Mammary epithelial cell (primary cell): ENCODE results near the gene RNPEP.

ENCODE experiments used
- EZH2 ChIP-seq: IDR thresholded peaks from 2 replicates; pipeline ENCODE4 v1.6.1; 2012; ENCODE audit warnings: low read length, inconsistent platforms, borderline replicate concordance
- TF ChIP-seq, protein P1 (sequence below), 2 donors: IDR thresholded peaks in 1 of 2; conservative IDR thresholded peaks in 1 of 2; 2 replicates each; pipeline ENCODE4 v1.5.1; 2011 to 2012; ENCODE audit warnings: inconsistent platforms in 2 of 2, low read length in 2 of 2, mild to moderate bottlenecking in 2 of 2, control low read depth in 1 of 2, low read depth in 1 of 2; ENCODE audit not compliant: insufficient read depth in 1 of 2; ENCODE audit errors: extremely low read depth in 1 of 2

DNA sequence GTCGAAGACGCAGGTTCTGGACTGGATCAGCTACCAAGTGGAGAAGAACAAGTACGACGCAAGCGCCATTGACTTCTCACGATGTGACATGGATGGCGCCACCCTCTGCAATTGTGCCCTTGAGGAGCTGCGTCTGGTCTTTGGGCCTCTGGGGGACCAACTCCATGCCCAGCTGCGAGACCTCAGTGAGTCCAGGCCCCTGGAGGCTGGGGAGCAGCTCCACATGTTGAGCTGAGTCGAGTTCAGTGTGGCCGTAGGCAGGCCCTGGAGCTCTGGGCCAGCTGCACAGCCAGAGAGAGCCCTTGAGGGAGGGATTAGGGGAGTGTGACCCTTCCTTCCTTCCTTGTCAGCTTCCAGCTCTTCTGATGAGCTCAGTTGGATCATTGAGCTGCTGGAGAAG, 29.5 kb downstream of the RNPEP start:
- TF ChIP-seq, protein P1, sequence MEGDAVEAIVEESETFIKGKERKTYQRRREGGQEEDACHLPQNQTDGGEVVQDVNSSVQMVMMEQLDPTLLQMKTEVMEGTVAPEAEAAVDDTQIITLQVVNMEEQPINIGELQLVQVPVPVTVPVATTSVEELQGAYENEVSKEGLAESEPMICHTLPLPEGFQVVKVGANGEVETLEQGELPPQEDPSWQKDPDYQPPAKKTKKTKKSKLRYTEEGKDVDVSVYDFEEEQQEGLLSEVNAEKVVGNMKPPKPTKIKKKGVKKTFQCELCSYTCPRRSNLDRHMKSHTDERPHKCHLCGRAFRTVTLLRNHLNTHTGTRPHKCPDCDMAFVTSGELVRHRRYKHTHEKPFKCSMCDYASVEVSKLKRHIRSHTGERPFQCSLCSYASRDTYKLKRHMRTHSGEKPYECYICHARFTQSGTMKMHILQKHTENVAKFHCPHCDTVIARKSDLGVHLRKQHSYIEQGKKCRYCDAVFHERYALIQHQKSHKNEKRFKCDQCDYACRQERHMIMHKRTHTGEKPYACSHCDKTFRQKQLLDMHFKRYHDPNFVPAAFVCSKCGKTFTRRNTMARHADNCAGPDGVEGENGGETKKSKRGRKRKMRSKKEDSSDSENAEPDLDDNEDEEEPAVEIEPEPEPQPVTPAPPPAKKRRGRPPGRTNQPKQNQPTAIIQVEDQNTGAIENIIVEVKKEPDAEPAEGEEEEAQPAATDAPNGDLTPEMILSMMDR (conservative IDR thresholded peaks at IDR 0.05 in 1 of 2, IDR thresholded peaks at IDR 0.05 in 1 of 2; ENCODE audit: extremely low read depth in 1 of 2, insufficient read depth in 1 of 2, low read depth in 1 of 2, low read length in 2 of 2) = no peak
- no peak for TF ChIP-seq EZH2
